GM11168 (cell line): ENCODE results near the gene TRMT44.

Source experiments
- in situ Hi-C: fragments of 300-500 bp; cut with MboI; formaldehyde crosslinking; loops from one replicate; pipeline ENCODE4 v1.12.0; 2022; ENCODE audit warnings: low sequenced_read_pairs; ENCODE audit not compliant: unreplicated experiment

Gene TRMT44

GRCh38 chr4:8524595-8525382 lies 84.2 kb downstream of the TRMT44 start:
- in situ Hi-C loops = no loop called here

DNA sequence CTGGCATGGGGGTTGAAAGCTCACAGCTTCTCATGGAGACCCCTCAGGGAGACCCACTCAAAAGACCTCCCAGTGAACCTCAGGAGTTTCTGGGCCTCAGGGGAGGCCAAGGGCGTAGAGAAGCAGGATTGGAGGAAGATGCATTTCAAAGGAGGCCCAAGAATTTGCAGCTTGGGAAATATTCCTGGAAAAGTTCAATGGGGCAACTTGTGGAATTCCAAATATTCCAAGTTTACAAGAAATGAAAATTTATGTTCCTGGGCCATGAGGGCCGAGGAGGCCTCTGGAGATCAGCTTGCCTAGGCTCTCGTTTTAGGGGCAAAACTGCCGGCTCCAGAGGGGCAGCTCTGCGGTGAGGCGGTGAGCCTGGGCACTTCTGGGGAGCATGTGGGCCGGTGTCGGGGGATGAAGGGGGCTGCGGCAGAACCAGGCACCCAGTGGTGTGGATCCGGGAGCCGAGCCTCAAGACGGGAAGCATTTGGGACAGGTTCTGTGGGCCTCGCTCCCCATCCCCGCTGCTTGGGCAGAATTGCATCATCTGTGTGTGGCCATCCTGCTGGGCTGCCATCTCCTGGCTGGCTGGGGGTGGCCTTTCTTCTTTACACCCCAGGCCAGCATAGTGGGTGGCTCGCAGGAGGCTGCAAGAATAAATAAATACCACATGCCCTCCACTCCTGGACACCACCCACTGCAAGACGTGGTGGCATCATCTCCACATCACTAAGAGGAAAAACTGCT lies 85.0 kb downstream of the TRMT44 start:
- in situ Hi-C loops = no loop called here
